Lung (tissue), 12 donors: ENCODE measurements around the gene GPR89A. TPM values are rescaled to one million over a fixed set of nuclear protein-coding genes. Genes with fewer than 3 reads are reported as not detected.
A peak's percentile ranks its signal among the peaks of the same experiment; 100 is the strongest.

Source experiments
- ATAC-seq: fragments of 200-7000 bp; cut with Tn5 transposase; one replicate; pipeline ENCODE4 v1.9.1; 2020; ENCODE audit warnings: moderate number of reproducible peaks; ENCODE audit not compliant: insufficient read depth, low FRiP score
- DNase-seq, 3 donors: peaks; one replicate each; pipeline ENCODE4 v3.0.0-alpha.2; 2013 to 2017
- H3K27ac ChIP-seq, 2 donors: one replicate each; pipeline ENCODE4 v1.5.1; 2013; ENCODE audit warnings: mild to moderate bottlenecking in 2 of 2, moderate library complexity in 2 of 2, control low read depth in 1 of 2, inconsistent platforms in 1 of 2, low read depth in 1 of 2, low read length in 1 of 2
- H3K27me3 ChIP-seq, 3 donors: one replicate each; pipeline ENCODE4 v1.5.1; 2013; ENCODE audit warnings: low read length in 2 of 3; ENCODE audit not compliant: control insufficient read depth in 3 of 3, insufficient read depth in 3 of 3
- H3K36me3 ChIP-seq, 4 donors: one replicate each; pipeline ENCODE4 v1.5.1; 2013; ENCODE audit warnings: low read length in 4 of 4, mild to moderate bottlenecking in 1 of 4, moderate library complexity in 1 of 4; ENCODE audit not compliant: control insufficient read depth in 4 of 4, insufficient read depth in 4 of 4
- H3K4me1 ChIP-seq, 5 donors: one replicate each; pipeline ENCODE4 v1.5.1; 2013; ENCODE audit warnings: low read length in 5 of 5, mild to moderate bottlenecking in 2 of 5, moderate library complexity in 1 of 5; ENCODE audit not compliant: control insufficient read depth in 5 of 5, insufficient read depth in 5 of 5
- H3K4me3 ChIP-seq: one replicate; pipeline ENCODE4 v1.5.1; 2013; ENCODE audit warnings: mild to moderate bottlenecking, control low read depth, moderate library complexity
- H3K9ac ChIP-seq, 2 donors: one replicate each; pipeline ENCODE4 v1.5.1; 2013; ENCODE audit warnings: low read length in 2 of 2, control low read depth in 1 of 2; ENCODE audit not compliant: insufficient read depth in 1 of 2
- H3K9me3 ChIP-seq, 4 donors: one replicate each; pipeline ENCODE4 v1.5.1; 2013; ENCODE audit warnings: low read length in 3 of 4, mild to moderate bottlenecking in 1 of 4, moderate library complexity in 1 of 4; ENCODE audit not compliant: control insufficient read depth in 4 of 4, insufficient read depth in 3 of 4
- CTCF ChIP-seq: IDR thresholded peaks from 2 replicates; pipeline ENCODE4 v1.5.1; 2012; ENCODE audit warnings: mild to moderate bottlenecking; ENCODE audit errors: control extremely low read depth, extremely low read depth
- WGBS, 2 donors: extraction: QIAGEN DNeasy Blood & Tissue Kit; methylation state at CpG; one replicate each; pipeline ENCODE4 v1.1.7; 2013; 5-methylcytosine and 5-hydroxymethylcytosine counted together
- polyA plus RNA-seq, 2 donors: library from polyadenylated mRNA; stranded (reverse); fragments of 200-250 nt; gene quantifications; one replicate each; pipeline ENCODE4 v1.2.1, GENCODE V29; 2013
- total RNA-seq, 2 donors: library from RNA; depleted of rRNA in 1 of 2; stranded (reverse); fragments of >200 nt in 1 of 2; gene quantifications; one replicate each; pipeline ENCODE4 v1.2.1, GENCODE V29; 2014 to 2021
- donor health status: control.
- donor health status: control.
- donor health status: Bipolar disorder and iron deficiency.
- donor health status: healthy.
- donor health status: DM: yes; HTN: yes; CAD: no.

GPR89A gene
- total and polyA plus RNA-seq, 4 donors, result 11.0 to 31.1 (median 14.2) TPM

DNA sequence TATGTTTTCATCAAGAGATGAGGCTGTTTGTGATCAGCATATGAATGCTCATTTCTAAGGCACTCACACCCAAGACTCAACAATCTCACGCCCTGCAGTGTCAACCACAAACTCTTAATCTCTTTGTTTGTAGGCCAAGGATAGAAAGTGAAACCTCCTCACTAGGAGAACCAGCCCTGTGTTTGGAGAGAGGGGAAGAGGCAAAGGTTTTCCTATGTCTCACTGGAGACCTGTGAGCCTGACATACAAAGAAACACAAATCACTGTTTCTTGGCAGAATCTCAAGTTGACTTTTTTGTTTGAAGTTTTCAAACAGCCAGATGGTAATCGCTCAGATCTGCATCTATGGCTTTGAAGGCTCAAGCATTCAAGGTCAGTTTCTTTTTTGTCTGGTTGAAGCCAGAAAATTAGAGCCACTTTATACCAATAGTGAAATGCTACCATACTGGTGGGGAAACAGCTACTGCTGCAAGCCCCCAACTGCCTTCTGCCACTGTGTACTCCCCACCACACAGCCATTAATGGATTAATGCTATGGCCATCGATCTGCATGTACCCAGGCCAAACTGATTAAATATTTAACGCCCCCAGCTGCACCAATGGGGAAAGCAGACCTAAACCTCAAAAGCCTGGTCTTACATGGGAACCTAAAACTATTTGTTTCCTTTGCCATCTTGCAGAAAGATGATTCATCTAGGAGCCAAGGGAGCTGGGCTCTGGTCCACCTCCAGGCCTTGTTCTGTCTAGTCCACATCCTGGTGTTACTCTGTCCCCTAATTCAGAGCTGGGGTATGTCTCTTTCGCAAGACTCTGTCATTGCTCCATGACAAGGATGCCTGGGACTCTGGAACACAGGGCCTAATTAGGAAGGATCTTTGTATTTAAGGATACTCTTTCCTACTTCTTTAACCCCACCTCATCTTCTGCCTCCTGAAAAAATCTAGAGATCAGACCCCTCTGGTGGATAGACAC is 83.1 kb downstream of the GPR89A start:
- ATAC-seq (no peak), DNase-seq (peak in 2 of 3 donors; percentile 22 to 54)
- H3K27me3 ChIP-seq, result no peaks in the 10 kb centered on the region
- no peak for TF ChIP-seq CTCF
- WGBS, 2 donors, result 65 to 68% methylated on average over 5 of the region's 5 CpGs
- H3K4me3 ChIP-seq, result no peak overlapping the region
- H3K9me3 ChIP-seq, result no peaks in the 10 kb centered on the region
- H3K9ac ChIP-seq, result no peak overlapping the region
- peaks cover 0 to 4% (median 0%) of the 10 kb centered on the region in 5 donors for H3K4me1 ChIP-seq
- H3K36me3 ChIP-seq, result no peaks in the 10 kb centered on the region
- H3K27ac ChIP-seq, result no peak overlapping the region

DNA sequence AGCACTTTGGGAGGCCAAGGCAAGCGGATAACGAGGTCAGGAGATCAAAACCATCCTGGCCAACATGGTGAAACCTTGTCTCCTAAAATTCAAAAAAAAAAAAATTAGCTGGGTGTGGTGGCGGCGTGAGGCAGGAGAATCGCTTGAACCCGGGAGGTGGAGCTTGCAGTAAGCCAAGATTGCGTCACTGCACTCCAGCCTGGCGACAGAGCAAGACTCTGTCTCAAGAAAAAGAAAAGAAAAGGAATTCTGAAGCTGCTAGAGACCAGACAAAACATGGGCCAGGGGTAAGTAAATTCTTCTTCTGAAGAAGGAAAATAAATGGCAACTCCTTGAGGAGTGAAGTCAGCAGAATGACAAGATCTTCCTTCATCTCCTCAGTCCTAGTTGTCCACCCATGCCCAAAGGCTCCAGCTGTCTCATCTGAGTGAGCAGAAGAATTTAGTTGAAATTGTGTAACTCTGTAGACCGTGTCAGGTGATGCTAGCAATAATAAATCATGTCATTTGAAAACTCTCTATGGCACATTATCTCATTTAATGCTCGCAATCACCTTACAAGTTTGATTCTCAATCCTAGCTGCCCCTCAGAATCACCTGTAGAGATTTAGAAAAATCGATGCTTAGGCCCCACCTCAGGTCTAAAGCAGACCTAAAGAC is 85.1 kb downstream of the GPR89A start:
- 84 to 88% methylated on average over 11 of the region's 11 CpGs for WGBS, 2 donors
- TF ChIP-seq CTCF, result no peak
- H3K9ac ChIP-seq, result no peak overlapping the region
- ATAC-seq (no peak), DNase-seq (no peak)
- H3K27me3 ChIP-seq, result no peaks in the 10 kb centered on the region
- H3K4me3 ChIP-seq, result no peak overlapping the region
- peaks cover 0 to 4% (median 0%) of the 10 kb centered on the region in 5 donors for H3K4me1 ChIP-seq
- H3K36me3 ChIP-seq, result no peaks in the 10 kb centered on the region
- no peaks in the 10 kb centered on the region for H3K9me3 ChIP-seq
- no peak overlapping the region for H3K27ac ChIP-seq

GRCh38 chr1:145695821-145696629 is 88.2 kb downstream of the GPR89A start:
- 76 to 80% methylated on average over 5 of the region's 5 CpGs for WGBS, 2 donors
- Histone ChIP-seq H3K27ac (no peak overlapping the region), H3K4me1 (peaks cover 0 to 1% (median 0%) of the 10 kb centered on the region in 5 donors), H3K9ac (no peak overlapping the region), H3K36me3 (no peaks in the 10 kb centered on the region), H3K9me3 (no peaks in the 10 kb centered on the region), H3K4me3 (no peak overlapping the region), H3K27me3 (no peaks in the 10 kb centered on the region)
- DNase-seq (no peak), ATAC-seq (no peak)
- no peak for TF ChIP-seq CTCF
